ENCODE measurements around the gene IHH.

DNA sequence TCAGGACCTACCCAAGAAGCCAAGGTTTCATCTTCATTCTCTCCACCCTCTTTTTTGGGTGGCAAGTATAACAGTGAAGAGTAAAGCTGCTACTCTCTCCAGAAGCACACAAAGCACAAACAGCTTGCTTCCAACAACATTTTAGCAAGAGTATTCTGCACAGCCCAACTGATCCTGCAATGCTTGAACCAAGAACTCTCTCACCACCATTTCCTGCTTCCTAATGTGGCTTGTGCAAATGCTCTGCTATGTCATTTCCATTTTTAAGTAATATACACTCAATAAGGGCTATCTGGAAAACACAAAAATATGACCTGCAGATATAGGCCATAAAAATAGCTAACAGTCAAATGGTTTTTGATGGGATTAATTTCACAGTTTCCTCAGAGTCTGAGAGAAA, 24.1 kb upstream of the IHH start:
- TF ChIP-seq, protein P1, sequence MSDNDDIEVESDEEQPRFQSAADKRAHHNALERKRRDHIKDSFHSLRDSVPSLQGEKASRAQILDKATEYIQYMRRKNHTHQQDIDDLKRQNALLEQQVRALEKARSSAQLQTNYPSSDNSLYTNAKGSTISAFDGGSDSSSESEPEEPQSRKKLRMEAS (IDR thresholded peaks at IDR 0.05), result no peak
- TF ChIP-seq POU5F1 (IDR thresholded peaks at IDR 0.05; ENCODE audit: low read depth, low read length) (no peak), EZH2 (IDR thresholded peaks at IDR 0.05; ENCODE audit: low read depth, low read length, severe bottlenecking) (no peak), TAF1 (IDR thresholded peaks at IDR 0.05; ENCODE audit: low read depth, low read length) (no peak), CBX5 (IDR thresholded peaks at IDR 0.05; ENCODE audit: low read depth, low read length) (no peak)

Measured in H1 (cell line).